Ovary (tissue), 3 donors: ENCODE data around the gene CDC40.

Experiments used
- CTCF ChIP-seq, 3 donors: fragments of 450-650 bp in 2 of 3; fragments of 200-600 bp in 1 of 3; IDR thresholded peaks; one replicate each; pipeline versions ENCODE4 v1.5.1 to v1.8.0; 2016 to 2022; ENCODE audit warnings: antibody characterized with exemption in 3 of 3, mild to moderate bottlenecking in 1 of 3
- POLR2A ChIP-seq: fragments of 450-650 bp; IDR thresholded peaks from one replicate; pipeline ENCODE4 v1.6.1; 2017; ENCODE audit warnings: antibody characterized with exemption, mild to moderate bottlenecking, moderate library complexity
- donor health status: DM: no; HTN: no; CAD: no.

DNA sequence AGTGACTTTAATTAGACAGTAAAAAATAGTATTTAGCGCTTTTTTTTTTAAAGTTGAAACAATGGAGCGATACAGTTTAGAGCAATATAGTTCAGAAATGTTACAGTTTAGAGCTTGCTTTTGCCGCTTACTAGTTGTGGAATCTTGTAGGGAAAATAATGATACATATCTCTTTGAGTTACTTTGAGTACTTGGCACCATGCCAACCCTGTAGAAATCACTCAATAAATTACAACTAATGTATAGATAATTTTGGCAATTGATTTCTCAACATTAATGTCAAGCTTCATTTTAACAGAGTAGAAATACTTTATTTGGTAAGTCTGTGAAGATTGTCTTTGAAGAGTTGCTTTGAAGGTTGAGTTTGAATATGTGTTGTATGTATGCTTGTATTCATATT, 27.4 kb downstream of the CDC40 start:
- TF ChIP-seq POLR2A (no peak), CTCF (IDR thresholded peaks at IDR 0.05) (no peak)
